ENCODE measurements around the gene HS6ST1.

The HS6ST1 gene

DNA sequence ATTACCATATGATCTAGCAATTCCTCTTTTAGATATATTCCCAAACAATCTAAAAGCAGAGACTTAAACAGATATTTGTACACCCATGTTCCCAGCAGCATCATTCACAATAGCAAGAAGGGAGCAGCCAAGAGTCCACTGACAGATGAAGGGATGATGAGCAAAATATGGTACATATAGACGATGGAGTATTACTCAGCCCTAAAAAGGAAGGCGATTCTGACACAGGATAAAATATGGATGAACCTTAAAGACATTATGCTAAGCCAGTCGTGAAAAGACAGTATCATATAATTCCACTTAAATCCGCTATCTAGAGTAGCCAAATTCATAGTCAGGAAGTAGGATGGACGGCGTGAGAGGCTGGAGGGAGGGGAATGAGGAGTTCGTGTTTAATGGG, 20.4 kb downstream of the HS6ST1 start:
- no peak for DNase-seq (ENCODE audit: low spot score)

GRCh38 chr2:128293870-128294455, 24.7 kb downstream of the HS6ST1 start:
- no peak for DNase-seq (ENCODE audit: low spot score)

DNA sequence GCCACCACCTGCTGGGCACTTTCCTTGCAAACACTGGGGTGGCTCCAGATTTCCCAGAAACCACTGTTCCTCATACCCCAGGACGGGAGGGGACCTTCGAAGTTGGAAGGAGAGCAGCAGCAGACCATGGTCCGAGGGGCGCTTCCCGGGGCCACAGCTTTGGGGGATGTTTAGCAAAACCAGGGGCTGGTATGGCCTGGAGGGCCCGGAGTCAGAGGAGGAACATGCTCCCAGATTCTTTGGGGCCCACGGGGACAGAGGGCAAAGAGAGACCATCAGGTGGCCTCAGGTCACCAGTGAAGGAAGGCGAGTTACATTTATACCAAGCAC, 25.3 kb downstream of the HS6ST1 start:
- DNase-seq (ENCODE audit: low spot score) = no peak

- no peak for DNase-seq (ENCODE audit: low spot score)
These were observed 25.9 kb downstream of the HS6ST1 start for GRCh38 chr2:128292599-128293425.

DNA sequence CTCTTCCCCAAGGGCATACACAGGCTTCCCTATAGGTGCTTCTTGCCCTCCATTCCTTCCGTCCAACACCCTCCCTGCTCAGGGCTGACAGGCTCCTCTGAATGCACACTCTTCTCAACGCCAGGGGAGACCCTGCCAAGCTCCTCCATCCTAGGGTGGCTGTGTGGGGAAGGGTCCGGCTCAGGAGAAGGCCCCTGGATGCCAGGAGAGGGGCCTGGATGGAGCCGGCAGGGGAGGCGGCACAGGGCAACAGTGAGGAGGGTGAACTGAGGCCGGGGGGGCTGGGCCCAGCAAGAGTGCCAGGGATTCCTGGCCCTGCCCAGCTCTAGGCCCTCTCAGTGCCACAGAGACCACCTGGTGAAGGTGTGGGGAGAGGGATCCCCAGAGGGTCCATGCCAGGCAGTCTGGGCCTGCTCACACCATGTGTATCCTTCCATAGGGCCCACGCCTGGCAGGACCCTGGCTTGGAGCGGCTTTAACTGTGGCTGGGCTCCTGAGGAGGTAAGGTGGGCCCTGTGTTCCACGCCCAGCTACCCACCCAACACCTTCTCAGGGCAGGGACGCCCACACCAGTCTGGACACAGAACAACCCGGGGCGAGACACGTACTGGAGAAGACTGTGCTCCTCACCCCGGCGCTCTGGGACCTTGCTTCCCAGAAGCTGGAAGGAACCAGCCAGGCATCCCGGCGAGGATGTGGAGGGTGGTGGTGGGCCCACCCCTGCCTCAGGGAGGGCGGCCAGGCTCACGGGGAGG, 26.6 kb downstream of the HS6ST1 start:
- DNase-seq (ENCODE audit: low spot score) = no peak

DNA sequence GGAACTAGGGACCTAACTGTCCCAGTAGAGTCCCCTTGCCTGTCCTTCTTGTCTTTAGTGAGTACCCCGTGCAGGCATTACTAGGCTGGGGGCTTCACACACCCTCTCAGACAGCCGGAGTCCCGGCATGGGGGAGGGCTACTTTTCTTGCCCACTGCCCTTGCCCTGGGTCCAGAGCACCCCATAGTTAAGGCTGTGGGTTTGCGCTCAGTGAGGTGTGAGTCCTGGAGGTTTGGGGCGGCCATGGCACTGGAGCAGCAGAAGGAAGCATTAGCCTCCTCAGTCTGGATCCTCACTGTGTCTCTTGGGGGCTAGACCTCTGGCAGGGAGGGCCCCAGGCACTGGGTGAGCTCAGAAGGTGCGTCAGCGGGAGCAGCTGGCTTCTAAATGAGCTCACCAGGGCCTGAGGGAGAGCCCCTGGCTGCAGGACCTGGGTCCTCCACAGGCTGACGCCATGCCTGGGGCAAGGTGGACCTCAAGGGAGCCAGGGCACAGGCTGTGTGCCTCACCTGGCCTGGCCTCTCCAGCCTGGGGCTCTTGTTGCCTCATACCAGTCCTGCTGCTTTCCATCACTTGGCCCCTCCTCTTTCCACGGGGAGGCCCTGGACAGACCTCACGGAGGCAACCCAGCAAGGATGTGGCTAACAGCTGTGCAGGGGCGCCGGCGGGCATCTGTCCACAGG, 27.4 kb downstream of the HS6ST1 start:
- DNase-seq (ENCODE audit: low spot score) = no peak

- DNase-seq (ENCODE audit: low spot score) = no peak
These were observed 28.3 kb downstream of the HS6ST1 start for GRCh38 chr2:128290356-128290755.

DNA sequence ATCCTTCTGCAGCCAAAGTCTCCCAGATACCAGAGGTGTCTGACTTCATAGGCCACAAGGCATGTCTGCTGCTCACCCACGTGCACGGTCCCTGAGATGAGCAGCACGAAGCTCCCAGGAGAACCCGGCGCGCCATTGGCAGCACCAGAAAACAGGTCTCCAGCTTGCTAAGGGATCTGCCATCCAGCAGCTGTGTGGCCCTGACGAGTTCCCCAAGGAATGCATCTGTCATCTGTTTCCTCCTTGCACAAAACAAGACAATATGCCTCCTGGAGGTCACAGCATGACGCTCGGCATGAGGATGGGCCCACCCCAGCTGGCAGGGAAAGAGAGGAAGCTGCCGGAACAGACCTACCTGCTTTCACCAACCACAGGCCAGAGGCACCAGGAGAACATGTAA, 29.2 kb downstream of the HS6ST1 start:
- no peak for DNase-seq (ENCODE audit: low spot score)

DNA sequence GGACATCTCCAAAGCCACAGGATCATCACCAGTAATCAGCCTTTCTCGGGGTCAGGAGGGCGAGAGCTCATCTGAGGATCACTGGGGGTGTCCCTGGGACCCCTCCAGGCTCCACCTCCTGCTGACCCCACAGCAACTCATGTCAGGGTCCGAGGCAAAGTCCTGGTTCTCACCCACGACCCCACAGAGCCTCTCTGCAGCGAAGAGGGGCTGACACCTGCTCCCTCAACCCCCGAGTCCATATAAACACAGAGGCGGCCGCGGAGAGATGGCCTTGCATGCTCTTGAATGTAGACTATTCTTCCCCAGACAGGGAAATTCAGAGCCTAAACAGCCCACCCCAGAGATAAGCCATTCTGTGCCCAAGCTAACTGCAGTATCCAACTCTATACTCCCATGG, 29.9 kb downstream of the HS6ST1 start:
- DNase-seq (ENCODE audit: low spot score) = no peak

DNA sequence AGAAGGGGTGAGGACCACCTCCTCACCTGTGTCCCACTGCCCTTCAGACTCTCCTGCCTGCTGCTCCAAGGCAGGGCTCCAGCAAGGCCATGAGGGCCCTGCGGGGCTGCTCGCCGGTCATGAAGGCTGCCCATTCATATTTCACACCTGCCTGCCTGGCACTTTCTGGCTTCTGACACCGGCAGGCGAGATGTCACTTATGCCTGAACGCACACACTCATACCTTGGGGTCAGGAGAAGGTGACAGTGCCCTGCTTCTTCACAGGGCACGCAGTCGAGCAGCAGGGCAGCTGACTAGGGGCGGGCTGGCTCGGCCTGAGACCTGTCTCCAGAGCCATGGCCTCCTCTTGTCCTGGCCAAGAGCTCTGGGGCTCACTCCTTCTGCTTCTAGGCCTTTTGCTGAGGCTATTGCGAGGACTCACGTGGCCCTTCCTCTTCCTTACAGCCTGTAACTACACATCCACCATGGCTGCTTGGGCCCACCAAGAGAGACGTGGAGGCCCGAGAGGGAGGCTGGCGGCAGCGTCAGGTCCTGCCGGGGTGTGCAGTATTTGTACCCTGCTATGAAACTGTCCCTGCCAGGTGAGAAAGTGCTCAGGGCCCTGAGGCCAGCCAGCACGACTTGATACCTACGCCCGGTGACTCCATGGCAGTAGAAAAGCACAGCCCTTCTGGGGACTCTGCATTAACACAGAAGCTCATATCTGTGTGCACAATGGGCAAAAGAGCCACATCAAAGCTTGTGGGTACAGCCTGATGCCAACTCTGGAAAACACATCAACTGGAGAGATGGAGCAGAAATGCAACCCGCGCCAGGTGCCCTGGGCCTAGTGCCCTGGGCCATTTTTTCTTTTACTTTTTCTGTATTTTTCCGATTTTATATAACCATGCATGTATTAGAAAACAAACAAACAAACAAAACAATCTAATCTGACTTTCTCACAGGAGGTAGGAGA, 30.6 kb downstream of the HS6ST1 start:
- no peak for DNase-seq (ENCODE audit: low spot score)

DNA sequence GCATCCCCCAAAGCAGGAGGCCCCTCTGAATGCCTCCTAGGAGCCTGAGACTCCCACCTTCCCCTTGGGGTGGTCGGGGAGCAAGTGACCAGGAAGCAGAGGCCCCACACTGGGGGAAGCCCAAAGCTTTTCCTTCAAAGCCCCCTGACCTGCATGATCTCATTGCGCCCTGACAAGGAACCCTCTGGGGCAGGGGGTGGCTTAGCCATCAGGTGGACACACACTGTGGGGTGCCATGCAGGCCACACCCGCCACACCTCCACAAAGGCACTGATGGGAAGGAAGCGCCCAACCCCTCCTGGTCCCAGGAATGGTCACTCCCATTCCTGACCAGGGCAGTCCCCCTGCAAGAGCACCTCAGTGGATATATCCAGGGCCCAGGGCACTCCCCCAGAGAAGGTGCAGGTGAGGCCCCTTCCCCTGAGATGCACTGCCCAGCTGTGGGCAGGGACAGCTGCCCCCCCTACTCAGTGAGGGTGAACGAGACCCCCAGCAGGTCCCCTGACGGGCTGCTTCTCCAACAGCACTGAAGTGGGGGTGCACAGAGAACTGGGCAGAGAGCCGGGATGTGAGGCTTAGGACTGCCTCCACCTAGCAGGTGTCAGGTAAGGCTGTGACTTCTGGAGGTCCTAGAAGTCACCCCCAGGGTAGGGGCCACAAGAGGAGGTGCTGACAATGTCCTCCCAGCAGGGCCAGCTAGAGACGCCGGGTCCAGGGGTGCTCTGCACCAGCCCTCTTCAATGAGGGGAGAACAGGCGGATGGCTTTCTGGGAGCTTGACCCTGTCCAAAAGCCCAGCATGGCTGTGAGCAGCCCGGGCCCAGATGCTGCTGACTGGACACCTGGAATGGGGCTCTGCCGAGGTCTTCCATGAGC, 31.5 kb downstream of the HS6ST1 start:
- DNase-seq (ENCODE audit: low spot score) = no peak

- DNase-seq (ENCODE audit: low spot score) = no peak
These were observed 32.5 kb downstream of the HS6ST1 start for GRCh38 chr2:128286011-128286721.

GRCh38 chr2:128285329-128285931, 33.2 kb downstream of the HS6ST1 start:
- no peak for DNase-seq (ENCODE audit: low spot score)

DNA sequence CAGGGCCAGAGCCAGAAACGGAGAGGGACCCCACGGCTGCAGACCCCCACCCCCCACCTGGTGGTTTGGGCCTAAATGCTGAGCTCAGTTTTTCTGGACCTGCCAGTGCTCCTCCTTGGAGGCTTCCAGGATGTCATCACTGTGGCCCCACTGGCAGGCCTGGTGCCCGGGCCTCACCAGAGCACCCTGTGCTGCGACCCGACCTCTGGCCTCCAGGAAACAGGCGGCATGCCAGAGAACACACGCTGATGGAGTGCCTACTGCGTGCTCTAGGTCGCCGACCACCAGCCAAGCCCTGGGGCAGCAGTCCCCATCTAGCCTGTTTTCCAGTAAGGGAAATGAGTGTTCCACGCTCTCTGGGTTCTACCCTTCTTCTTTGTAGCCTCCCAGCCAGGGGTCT, 33.8 kb downstream of the HS6ST1 start:
- DNase-seq (ENCODE audit: low spot score) = no peak

DNA sequence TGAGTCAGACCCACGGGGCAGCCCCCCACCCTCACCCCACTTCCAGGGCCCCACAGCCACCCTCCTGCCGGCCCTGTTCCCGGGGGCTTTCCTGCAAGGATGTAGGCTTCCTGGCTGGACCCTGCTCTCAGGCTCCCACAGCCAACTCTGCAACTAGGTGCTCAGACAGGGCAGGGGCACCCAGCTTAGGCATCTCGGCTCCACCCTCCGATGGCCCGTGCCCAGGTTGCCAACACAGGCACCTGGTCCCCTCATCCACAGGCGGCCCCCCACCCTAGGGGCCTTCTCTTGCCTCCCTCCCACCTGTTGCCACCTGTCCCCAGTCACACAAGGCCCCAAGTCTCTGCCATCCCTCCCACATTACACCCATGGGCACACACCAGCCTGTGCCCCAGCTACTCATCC, 34.6 kb downstream of the HS6ST1 start:
- no peak for DNase-seq (ENCODE audit: low spot score)

DNA sequence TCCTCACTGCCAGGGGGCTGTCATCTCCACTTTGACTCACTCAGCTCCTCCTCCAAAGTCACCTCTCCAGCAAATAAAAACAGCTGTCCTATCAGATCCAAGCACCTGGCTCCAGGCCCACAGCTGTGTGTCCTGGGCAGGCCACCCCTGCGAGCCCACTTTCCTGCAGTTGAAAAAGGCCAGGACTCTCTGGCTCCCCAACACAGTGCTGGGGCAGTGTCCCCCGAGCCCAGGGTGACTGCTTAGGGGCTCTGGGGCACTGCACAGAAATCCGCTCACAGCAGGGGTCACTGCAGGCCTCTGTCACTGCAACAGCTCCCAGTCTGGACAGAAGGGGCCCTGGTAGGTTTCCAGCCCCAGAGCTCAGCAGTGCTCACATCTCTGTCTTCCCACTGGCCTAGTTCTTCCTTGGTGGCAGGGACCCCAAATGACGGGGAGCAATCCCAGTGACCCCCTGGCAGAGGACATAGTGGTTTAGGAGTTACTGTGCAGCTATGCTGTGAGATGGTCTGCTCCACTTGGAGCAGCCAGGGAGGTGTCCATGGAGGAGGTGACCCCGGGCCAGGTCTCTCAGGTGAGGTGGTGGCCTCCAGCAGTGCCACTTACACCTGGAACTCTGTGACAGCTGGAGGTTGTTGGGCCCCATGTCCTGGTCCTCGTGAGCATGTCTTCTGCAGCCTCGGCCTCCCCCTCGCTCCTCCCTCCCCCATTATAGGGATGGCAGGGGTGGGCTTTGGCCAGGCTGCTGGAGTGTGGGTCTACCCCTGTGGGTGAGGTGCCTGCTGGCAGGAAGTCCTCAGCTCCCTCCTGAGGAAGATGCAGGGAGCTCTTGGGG, 35.5 kb downstream of the HS6ST1 start:
- DNase-seq (ENCODE audit: low spot score) = no peak

- no peak for DNase-seq (ENCODE audit: low spot score)
These were observed 36.3 kb downstream of the HS6ST1 start for GRCh38 chr2:128282246-128282975.

GRCh38 chr2:128281852-128282245, 36.8 kb downstream of the HS6ST1 start:
- no peak for DNase-seq (ENCODE audit: low spot score)
